HG02970 (cell line): ENCODE measurements around the gene NBPF8.
"Not testable (repeated sequence)": the region's sequence is repeated elsewhere in the genome, so short reads cannot be mapped to it uniquely, and the experiment has no call there.

Experiments used
- ATAC-seq: cut with Tn5 transposase; IDR thresholded peaks from one replicate; pipeline ENCODE4 v1.9.1; 2021; ENCODE audit warnings: mild to moderate bottlenecking, moderate library complexity, moderate number of reproducible peaks; ENCODE audit not compliant: unreplicated experiment, low FRiP score

NBPF8 gene

GRCh38 chr1:120414911-120415480 lies at the start of gene NBPF8:
TSS of gene NBPF8 (plus strand) at chr1:120415035. CDS start at chr1:120436523, 21,488 bp downstream.
- peak; percentile 96 for ATAC-seq

GRCh38 chr1:120367709-120368108 lies 47.1 kb upstream of the NBPF8 start:
- ATAC-seq, result not testable (repeated sequence)

- ATAC-seq, result not testable (repeated sequence)
Measured at GRCh38 chr1:120386651-120387050, 28.2 kb upstream of the NBPF8 start.

- ATAC-seq, result not testable (repeated sequence)
Measured at GRCh38 chr1:120388597-120389126, 26.2 kb upstream of the NBPF8 start.

- ATAC-seq, result not testable (repeated sequence)
Measured at GRCh38 chr1:120391365-120391764, 23.5 kb upstream of the NBPF8 start.

- not testable (repeated sequence) for ATAC-seq
Measured at GRCh38 chr1:120393316-120394232, 21.3 kb upstream of the NBPF8 start.

- ATAC-seq, result not testable (repeated sequence)
Measured at GRCh38 chr1:120405348-120405747, 9.5 kb upstream of the NBPF8 start.

- not testable (repeated sequence) for ATAC-seq
Measured at GRCh38 chr1:120414451-120414850, 384 bp upstream of the NBPF8 start.

GRCh38 chr1:120415492-120415961 lies 692 bp downstream of the NBPF8 start:
- ATAC-seq, result peak; percentile 17

GRCh38 chr1:120425063-120425462 lies 10.2 kb downstream of the NBPF8 start:
- ATAC-seq, result not testable (repeated sequence)

- not testable (repeated sequence) for ATAC-seq
Measured at GRCh38 chr1:120431626-120432025, 16.8 kb downstream of the NBPF8 start.

- ATAC-seq, result not testable (repeated sequence)
Measured at GRCh38 chr1:120433831-120434230, 19.0 kb downstream of the NBPF8 start.

GRCh38 chr1:120449124-120449523 lies 34.3 kb downstream of the NBPF8 start:
- ATAC-seq, result not testable (repeated sequence)
